ENCODE measurements around the gene PLEKHG4B.

DNA sequence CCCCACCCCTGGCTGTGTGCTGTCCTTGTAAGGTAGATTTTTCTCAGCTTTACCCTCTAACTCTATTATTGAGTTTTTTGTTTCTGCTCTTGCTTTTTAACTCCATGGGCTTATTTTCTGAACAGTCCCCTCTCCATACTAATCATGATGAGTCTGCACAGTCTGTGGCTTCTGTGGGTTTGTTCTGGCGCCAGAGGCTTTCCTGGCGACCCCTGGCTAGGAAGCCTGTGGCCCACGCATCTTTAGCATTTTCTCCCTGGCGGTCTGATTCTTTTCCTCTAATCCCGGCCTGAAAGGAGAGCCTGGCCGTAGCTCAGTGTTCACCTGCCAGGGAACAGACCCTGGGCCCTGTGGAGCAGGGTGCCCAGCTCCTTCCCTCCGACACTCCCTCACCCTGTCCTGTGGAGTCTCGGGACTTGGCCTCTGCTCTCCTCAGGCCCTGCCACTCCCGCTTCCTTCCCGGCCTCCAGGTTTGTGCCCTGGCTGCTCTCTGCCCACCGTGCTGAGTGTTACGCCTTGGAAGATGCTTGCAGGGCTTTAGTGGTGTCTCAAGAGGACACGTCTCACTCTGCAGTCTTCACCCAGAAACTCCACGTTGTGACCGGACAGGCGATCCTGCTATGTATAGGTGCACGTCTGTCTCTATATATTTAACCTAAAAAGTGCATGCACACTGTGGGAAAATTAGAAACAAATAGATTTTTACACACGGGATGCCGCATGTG, 67.6 kb downstream of the PLEKHG4B start:
- TF ChIP-seq YY1 (IDR thresholded peaks at IDR 0.05; ENCODE audit: low read depth, low read length) (no peak), GTF2F1 (IDR thresholded peaks at IDR 0.05; ENCODE audit: borderline replicate concordance, low read depth, low read length) (no peak), CTCF (IDR thresholded peaks at IDR 0.05; ENCODE audit: control extremely low read depth in 1 of 3, insufficient read depth in 1 of 3, low read depth in 1 of 3, low read length in 3 of 3) (no peak), SRF (IDR thresholded peaks at IDR 0.05; ENCODE audit: low read depth, low read length) (no peak), CREB1 (IDR thresholded peaks at IDR 0.05) (no peak), POLR2AphosphoS5 (IDR thresholded peaks at IDR 0.05; ENCODE audit: low read depth, low read length) (no peak), PHF8 (conservative IDR thresholded peaks at IDR 0.05; ENCODE audit: low read depth, low read length) (no peak), HDAC2 (IDR thresholded peaks at IDR 0.05; ENCODE audit: borderline replicate concordance in 1 of 2, low read depth in 2 of 2, low read length in 2 of 2) (no peak)
- TF ChIP-seq, protein P1, sequence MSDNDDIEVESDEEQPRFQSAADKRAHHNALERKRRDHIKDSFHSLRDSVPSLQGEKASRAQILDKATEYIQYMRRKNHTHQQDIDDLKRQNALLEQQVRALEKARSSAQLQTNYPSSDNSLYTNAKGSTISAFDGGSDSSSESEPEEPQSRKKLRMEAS (IDR thresholded peaks at IDR 0.05): no peak
